HS-27A (cell line): Measurements from ENCODE around the gene A1BG.
"Not testable (repeated sequence)": the region's sequence is repeated elsewhere in the genome, so short reads cannot be mapped to it uniquely, and the experiment has no call there.

ENCODE experiments used
- DNase-seq: peaks from one replicate; pipeline ENCODE4 v3.0.0-alpha.2; 2012; ENCODE audit warnings: low read depth, missing footprints

The A1BG gene

DNA sequence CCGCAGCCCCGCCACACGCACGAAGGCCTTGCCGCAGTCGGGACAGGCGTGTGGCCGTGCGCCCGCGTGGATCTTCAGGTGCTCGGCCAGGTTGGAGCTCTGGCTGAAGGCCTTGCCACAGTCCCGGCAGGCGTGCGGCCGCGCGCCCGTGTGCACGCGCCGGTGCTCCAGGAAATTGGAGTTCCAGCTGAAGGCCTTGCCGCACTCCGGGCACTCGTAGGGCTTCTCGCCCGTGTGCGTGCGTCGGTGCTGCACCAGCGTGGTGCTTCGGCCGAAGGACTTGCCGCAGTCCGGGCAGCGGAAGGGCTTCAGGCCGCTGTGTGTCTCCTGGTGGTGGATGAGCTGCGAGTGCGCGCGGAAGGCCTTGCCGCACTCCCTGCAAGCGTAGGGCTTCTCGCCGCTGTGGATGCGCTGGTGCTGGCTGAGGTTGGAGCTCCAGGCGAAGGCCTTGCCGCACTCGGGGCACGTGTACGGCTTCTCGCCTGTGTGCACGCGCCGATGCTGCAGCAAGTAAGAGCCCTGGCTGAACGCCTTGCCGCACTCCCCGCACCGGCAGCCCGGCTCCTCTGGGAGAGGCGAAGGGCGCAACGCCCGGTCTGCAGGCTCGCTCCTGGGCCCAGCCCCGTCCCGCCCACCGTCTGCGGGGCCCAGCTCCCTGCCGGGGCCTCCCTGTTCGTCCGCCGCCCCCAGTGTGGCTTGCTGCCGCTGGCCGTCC lies 3.6 kb upstream of the A1BG start:
- no peak for DNase-seq

GRCh38 chr19:58355908-58356765 lies 2.8 kb upstream of the A1BG start:
- no peak for DNase-seq

GRCh38 chr19:58355215-58355796 lies 2.0 kb upstream of the A1BG start:
- no peak for DNase-seq

GRCh38 chr19:58354478-58355030 lies 1.3 kb upstream of the A1BG start:
- no peak for DNase-seq

GRCh38 chr19:58353717-58354477 lies 605 bp upstream of the A1BG start:
- DNase-seq, result no peak

DNA sequence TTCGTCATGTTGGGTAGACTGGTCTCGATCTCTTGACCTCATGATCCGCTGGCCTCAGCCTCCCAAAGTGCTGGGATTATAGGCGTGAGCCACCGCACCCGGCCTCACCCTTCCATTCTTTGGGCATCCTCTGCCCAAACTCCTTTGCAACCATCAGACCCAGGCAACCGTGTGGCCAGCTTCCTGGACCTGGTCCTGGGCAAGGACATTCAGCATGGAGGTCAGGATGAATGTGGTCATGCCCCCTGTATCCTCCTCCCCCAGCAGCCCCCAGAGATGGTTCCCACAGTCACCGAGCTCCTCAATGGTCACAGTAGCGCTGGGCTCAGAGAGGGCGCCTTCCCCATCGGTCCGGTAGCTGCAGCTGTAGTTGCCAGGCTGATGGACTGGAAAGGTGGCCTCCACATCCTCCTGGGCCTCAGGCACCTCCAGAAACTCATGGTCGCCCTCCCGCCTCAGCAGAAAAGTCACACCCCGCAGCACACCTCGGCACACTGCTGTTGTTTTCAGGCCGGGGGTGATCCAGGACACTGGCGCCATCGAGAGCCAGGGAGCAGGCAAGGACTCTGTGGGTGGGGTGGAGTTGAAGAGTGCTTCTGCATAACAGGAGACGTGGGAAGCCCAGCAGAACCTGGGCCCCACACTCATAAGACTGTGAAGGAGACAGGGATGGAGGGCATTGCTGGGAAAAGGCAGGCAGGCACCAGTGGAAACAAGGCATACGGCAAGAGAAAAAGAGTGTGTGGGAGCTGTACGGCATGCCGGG lies 1.1 kb downstream of the A1BG start:
- DNase-seq, result no peak

- DNase-seq, result no peak
Measured at GRCh38 chr19:58351558-58351878, 1.8 kb downstream of the A1BG start.

DNA sequence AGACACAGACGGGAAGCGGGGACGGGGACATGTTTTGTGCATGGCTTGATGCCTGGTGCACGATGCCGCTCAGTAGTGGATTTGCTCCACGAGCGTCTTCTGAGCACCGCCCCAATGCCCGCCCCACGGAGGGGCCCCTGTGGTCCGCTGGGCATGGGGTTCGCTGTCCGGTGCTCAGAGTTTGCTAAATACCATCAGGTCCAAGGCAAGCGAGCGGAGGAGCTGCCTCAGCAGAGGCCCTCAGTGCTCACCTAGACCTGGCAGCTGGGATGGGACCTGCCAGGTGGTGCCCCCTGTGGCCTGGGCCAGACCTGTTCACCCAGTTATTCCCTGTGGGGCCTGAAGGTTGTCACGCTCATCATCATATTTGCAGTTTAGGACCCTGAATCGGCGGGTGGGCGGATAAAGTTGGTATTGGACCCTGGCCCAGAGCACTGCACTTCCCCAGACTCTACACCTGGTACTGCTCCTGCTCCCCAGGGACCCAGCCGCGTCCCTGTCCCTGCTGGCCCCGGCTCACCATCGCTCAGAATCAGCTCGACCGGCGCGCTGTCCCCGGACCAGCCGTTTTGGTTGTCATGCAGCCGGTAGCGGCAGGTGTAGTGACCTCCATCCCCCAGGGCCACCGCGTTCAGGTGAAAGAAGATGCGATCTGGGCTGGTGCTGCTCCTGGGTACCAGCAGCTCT lies 2.3 kb downstream of the A1BG start:
- DNase-seq, result no peak

GRCh38 chr19:58350001-58350861 lies 3.1 kb downstream of the A1BG start:
- no peak for DNase-seq

DNA sequence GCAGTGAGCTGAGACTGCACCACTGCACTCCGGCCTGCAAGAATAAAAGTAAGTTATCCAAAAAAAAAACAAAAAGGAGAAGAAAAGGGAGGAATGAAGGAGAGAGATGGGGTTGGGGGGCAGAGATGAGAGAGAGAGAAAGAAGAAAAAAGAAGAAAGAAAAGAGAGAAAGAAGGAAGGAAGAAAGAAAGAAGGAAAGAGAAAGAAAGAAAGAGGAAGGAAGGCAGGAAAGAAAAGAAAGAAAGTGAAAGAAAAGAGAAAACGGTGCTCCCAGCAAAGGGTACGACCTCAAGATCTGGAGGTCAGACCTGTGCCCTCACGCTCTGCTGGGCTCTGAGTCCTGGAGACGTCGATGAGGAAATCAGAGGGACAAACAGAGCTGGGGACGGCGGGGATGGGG lies 3.7 kb downstream of the A1BG start:
- DNase-seq, result no peak

- not testable (repeated sequence) for DNase-seq
Measured at GRCh38 chr19:58348080-58348479, 5.2 kb downstream of the A1BG start.

DNA sequence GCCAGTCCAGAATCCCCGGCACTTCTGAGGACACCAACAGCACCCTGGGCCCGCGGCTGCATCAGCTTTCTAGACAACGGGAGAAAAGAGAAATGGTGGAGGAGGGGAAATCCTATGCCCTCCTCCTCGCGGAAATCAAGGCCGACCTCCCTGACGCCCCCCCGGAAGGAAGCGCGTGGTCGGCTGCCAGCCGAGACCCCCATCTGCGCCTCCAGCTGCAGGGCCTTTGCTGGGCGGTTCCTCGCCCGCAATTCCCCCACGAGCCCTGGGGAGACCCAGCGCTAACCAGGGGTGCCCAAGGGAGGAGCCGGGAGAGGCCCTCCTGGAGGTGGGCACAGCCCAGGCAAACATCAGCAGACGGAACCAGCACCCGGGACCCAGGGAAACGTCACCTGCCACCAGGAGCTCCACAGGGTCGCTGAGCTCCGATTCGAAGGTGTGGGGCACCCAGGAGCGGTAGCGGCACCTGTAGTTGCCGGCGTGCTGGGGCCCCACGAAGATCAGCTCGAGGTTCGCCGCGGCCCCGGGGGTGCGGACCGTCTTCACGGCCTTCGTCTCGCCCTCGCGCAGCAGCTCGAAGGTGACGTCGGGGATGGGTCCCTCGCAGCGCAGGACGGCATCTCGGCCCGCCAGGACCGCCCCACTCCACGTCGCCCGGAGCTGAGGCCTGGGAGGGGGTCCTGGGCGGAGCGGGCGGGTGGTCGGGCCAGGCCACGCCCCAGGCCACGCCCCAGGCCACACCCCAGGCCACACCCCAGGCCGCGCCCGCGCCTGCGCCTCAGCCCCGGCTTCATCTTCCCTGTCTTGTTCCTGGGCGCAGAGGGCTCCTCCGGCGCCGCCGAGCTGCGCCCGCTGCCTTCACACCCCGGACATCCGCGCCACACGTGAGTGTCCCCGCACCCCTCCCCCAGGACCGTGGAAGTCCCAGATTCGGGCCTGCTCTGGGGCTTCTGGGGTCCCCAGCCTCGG lies 6.0 kb downstream of the A1BG start:
- DNase-seq, result peak; percentile 29

DNA sequence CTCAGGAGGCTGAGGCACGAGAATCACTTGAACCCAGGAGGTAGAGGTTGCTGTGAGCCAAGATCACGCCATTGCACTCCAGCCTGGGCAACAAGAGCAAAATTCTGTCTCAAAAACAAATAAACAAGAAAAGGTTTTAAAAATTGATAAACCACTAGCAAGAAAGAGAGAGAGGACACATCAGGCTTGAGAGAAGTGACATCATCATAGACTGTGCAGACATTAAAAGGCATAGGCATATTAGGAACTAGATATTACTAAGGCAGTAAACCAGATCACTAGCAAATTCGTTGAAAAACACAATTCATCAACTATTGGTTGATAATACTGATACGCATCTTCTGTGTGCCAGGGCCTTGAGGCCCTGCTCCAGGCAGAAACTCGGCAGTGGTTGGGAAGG lies 7.7 kb downstream of the A1BG start:
- DNase-seq, result no peak

GRCh38 chr19:58338825-58339558 lies 14.3 kb downstream of the A1BG start:
- no peak for DNase-seq

- DNase-seq, result no peak
Measured at GRCh38 chr19:58338336-58338735, 15.0 kb downstream of the A1BG start.

DNA sequence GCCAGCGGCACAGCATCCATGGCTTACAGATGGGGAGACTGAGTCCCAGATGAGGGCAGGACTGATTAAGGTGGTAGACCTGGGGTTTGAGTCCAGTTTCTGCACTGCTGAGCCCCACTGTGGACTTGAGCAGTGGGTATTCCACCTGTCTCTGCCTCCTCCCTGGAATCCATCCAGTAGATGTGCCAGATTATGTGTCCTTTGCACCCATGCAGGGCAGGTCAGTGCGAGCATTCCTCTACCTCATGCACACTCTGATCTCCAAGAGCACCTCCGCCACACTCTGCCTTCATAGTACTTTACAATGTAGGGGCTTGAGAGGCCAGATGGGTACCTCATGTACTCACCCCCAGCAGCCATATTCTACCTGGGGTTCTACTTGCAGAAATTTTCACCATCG lies 16.5 kb downstream of the A1BG start:
- DNase-seq, result no peak

GRCh38 chr19:58336216-58336615 lies 17.1 kb downstream of the A1BG start:
- no peak for DNase-seq

DNA sequence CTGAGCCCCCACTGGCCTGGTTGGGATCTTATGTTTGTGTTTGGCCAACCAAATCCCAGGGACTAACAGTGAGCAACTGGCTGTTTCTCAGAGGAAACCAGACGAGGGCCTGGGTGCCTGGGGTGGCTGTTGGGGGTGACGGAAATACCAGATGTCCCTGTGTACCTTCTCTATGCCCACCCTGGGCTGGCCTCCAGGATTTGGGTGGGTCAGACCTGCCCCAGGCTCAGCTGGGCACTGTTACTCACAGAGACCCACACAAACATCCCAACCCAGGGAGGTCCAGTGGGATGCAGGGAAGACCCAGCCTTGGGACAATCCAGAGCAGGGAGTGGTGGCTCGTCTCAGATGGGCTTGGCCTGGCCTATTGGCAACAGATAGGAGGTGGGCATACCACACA lies 17.7 kb downstream of the A1BG start:
- no peak for DNase-seq
